Endothelial cell of umbilical vein (primary cell): ENCODE measurements around the gene ACVR2B. TPM values are rescaled to one million over a fixed set of nuclear protein-coding genes. Genes with fewer than 3 reads are reported as not detected.

ENCODE experiments used
- BruUV-seq: library from RNA; stranded (reverse); fragments of 400-500 nt; replicated peaks from 2 replicates; lab custom pipeline; 2021; lab: Mats Ljungman, UMichigan
- CTCF ChIA-PET: fragments of 300-600, 350-600 bp; sonication (Branson Sonifier 250); formaldehyde crosslinking; loops from one replicate; lab custom pipeline; 2021; ENCODE audit warnings: antibody characterized with exemption, inconsistent platforms; lab: Charles Lee
- POLR2A ChIA-PET: fragments of 300-600, 350-600 bp; sonication (Branson Sonifier 250); formaldehyde crosslinking; loops from one replicate; lab custom pipeline; 2021; ENCODE audit warnings: antibody characterized with exemption, inconsistent platforms; lab: Charles Lee
- DNase-seq: peaks from one replicate; pipeline ENCODE4 v3.0.0-alpha.2; 2011; ENCODE audit warnings: low read depth, low spot score
- FAIRE-seq: peaks from 2 replicates; lab custom pipeline; 2011; peaks lifted over from hg19 to GRCh38; lab: Jason Lieb, UNC
- H2AFZ ChIP-seq: 2 replicates; pipeline ENCODE4 v1.6.0; 2012; ENCODE audit warnings: low read depth, low read length, control low read depth, inconsistent platforms
- H3K27ac ChIP-seq: 2 replicates; pipeline ENCODE4 v1.5.1; 2011; ENCODE audit warnings: low read depth, mild to moderate bottlenecking, control low read depth, low read length, moderate library complexity; ENCODE audit not compliant: insufficient read depth
- H3K27me3 ChIP-seq, 2 experiments: 2 replicates each; pipeline versions ENCODE4 v1.6.0 to v1.6.1; 2011; ENCODE audit warnings: low read length in 2 of 2, mixed read lengths in 1 of 2; ENCODE audit not compliant: control insufficient read depth in 2 of 2, insufficient read depth in 2 of 2
- H3K36me3 ChIP-seq, 2 experiments: 2 replicates in 1 of 2; 3 replicates in 1 of 2; pipeline ENCODE4 v1.5.1; 2011; ENCODE audit warnings: low read length in 2 of 2, mild to moderate bottlenecking in 1 of 2, moderate library complexity in 1 of 2; ENCODE audit not compliant: control insufficient read depth in 2 of 2, insufficient read depth in 2 of 2; ENCODE audit errors: extremely low read depth in 1 of 2
- H3K4me1 ChIP-seq: 3 replicates; pipeline ENCODE4 v1.5.1; 2011; ENCODE audit warnings: mild to moderate bottlenecking, low read length; ENCODE audit not compliant: control insufficient read depth, insufficient read depth; ENCODE audit errors: extremely low read depth
- H3K4me2 ChIP-seq: 2 replicates; pipeline ENCODE4 v1.6.1; 2011; ENCODE audit warnings: low read length, control low read depth, mixed read lengths; ENCODE audit not compliant: insufficient read depth
- H3K4me3 ChIP-seq, 3 experiments: fragments of 200-600 bp in 1 of 3; sonication (generic), shearing (Covaris generic) in 1 of 3; replicated peaks in 1 of 3; 2 replicates each; pipeline ENCODE4 v1.5.1; 2011 to 2016; ENCODE audit warnings: control low read depth in 3 of 3, low read length in 3 of 3, mild to moderate bottlenecking in 2 of 3, inconsistent platforms in 1 of 3, low read depth in 1 of 3, moderate library complexity in 1 of 3; ENCODE audit not compliant: insufficient read depth in 1 of 3
- H3K79me2 ChIP-seq: 2 replicates; pipeline ENCODE4 v1.6.0; 2012; ENCODE audit warnings: low read length, inconsistent platforms; ENCODE audit not compliant: control insufficient read depth, insufficient read depth
- H3K9ac ChIP-seq: replicated peaks from 2 replicates; pipeline ENCODE3; 2011; ENCODE audit warnings: low read length, control low read depth; ENCODE audit not compliant: insufficient read depth; ENCODE audit errors: extremely low read depth
- H3K9me1 ChIP-seq: replicated peaks from 3 replicates; pipeline ENCODE4 v1.6.0; 2011; ENCODE audit warnings: mild to moderate bottlenecking, low read length; ENCODE audit not compliant: control insufficient read depth, insufficient read depth; ENCODE audit errors: extremely low read depth
- H3K9me3 ChIP-seq: replicated peaks from 2 replicates; pipeline ENCODE4 v1.5.1; 2012; ENCODE audit warnings: low read length, inconsistent platforms; ENCODE audit not compliant: control insufficient read depth, insufficient read depth
- H4K20me1 ChIP-seq: replicated peaks from 2 replicates; pipeline ENCODE3; 2011; ENCODE audit warnings: mild to moderate bottlenecking, low read length; ENCODE audit not compliant: control insufficient read depth, insufficient read depth; ENCODE audit errors: extremely low read depth
- EZH2 ChIP-seq: IDR thresholded peaks from 2 replicates; pipeline ENCODE4 v1.6.1; 2012; ENCODE audit warnings: borderline replicate concordance, low read depth, mild to moderate bottlenecking, moderate library complexity, low read length, inconsistent platforms; ENCODE audit not compliant: severe bottlenecking
- FOS ChIP-seq: IDR thresholded peaks from 2 replicates; pipeline ENCODE4 v1.6.1; 2011; ENCODE audit warnings: mild to moderate bottlenecking, low read length, moderate library complexity, borderline replicate concordance; ENCODE audit not compliant: insufficient read depth
- GATA2 ChIP-seq: IDR thresholded peaks from 2 replicates; pipeline ENCODE4 v1.7.0; 2011; ENCODE audit warnings: low read depth, mild to moderate bottlenecking, moderate library complexity, mixed read lengths, low read length; ENCODE audit not compliant: insufficient read length, insufficient read depth
- JUN ChIP-seq: IDR thresholded peaks from 2 replicates; pipeline ENCODE4 v1.6.1; 2011; ENCODE audit warnings: borderline replicate concordance, low read depth; ENCODE audit not compliant: insufficient read length, insufficient read depth
- MYC ChIP-seq: IDR thresholded peaks from one replicate; pipeline ENCODE4 v1.6.1; 2011; ENCODE audit warnings: mild to moderate bottlenecking, low read depth, low read length
- POLR2A ChIP-seq: IDR thresholded peaks from 2 replicates; pipeline ENCODE4 v1.6.1; 2012; ENCODE audit warnings: low read depth, mild to moderate bottlenecking, control low read depth, low read length
- POLR2AphosphoS5 ChIP-seq: IDR thresholded peaks from 2 replicates; pipeline ENCODE4 v1.6.1; 2012; ENCODE audit warnings: low read depth, mild to moderate bottlenecking, control low read depth, low read length, moderate library complexity; ENCODE audit not compliant: insufficient read depth
- dilution Hi-C: fragments of 300-500 bp; cut with MboI; formaldehyde crosslinking; loops from one replicate; pipeline ENCODE4 v1.15.0; 2019; ENCODE audit warnings: low sequenced_read_pairs; ENCODE audit not compliant: extremely low pct_ligation_motif_present
- intact Hi-C: fragments of 100-400 bp; cut with micrococcal nuclease; formaldehyde crosslinking; loops from one replicate; pipeline ENCODE4 v1.10.0; 2022
- polyA plus RNA-seq, 4 experiments: library from polyadenylated mRNA; depleted of rRNA in 3 of 4; stranded (reverse) in 3 of 4; unstranded in 1 of 4; fragments of >200 nt; gene quantifications; 2 replicates each; pipeline versions ENCODE4 v1.2.1 to v1.2.3, GENCODE V29; 2011 to 2012; ENCODE audit warnings: missing spikeins in 1 of 4
- total RNA-seq: library from RNA; stranded (reverse); gene quantifications from 2 replicates; pipeline ENCODE4 v1.2.3, GENCODE V29; 2021
- TF ChIP-seq, protein P1 (sequence below), 2 donors: IDR thresholded peaks; 1 replicate in 1 of 2; 2 replicates in 1 of 2; pipeline ENCODE4 v1.5.1; 2011; ENCODE audit warnings: low read length in 2 of 2, mild to moderate bottlenecking in 2 of 2, moderate library complexity in 2 of 2, control low read depth in 1 of 2, inconsistent platforms in 1 of 2, low read depth in 1 of 2; ENCODE audit not compliant: insufficient read depth in 1 of 2; ENCODE audit errors: extremely low read depth in 1 of 2
- TF ChIP-seq, protein P2 (sequence below): IDR thresholded peaks from 2 replicates; pipeline ENCODE4 v1.6.1; 2011; ENCODE audit not compliant: insufficient read depth, insufficient read length

The ACVR2B gene
- total and polyA plus RNA-seq, 2 donors (not counting 3 experiments of a cell fraction or from before 2014, with no cell fraction given) = 2.0 to 4.9 TPM

DNA sequence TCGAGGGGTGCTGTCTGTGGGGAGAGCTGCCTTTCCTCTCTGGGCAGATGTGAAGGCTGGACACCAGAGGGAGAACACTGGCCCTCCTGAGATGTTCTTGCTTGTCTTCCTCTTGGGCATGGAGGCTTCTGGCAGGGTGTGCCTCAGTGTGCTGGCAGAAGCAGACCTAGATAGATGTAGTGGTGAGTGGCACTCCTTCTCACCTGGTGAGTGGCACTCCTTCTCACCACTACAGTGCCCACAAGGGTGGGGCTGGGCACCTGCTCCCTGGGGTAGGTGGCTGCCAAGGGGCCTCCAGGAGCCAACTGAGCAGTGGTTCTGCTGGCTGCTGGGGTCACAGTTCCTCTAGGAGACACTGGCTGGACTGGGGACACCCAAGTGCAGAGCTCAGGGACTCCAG, 18.7 kb downstream of the ACVR2B start:
- DNase-seq (no peak), FAIRE-seq (no peak)
- Histone ChIP-seq H3K4me2 (no peak overlapping the region), H2AFZ (no peak overlapping the region), H3K4me1 (no peaks in the 10 kb centered on the region), H3K79me2 (no peaks in the 10 kb centered on the region), H3K9ac (no peak overlapping the region), H4K20me1 (no peaks in the 10 kb centered on the region), H3K27ac (no peak overlapping the region), H3K4me3 (no peak overlapping the region), H3K27me3 (no peaks in the 10 kb centered on the region), H3K36me3 (no peaks in the 10 kb centered on the region), H3K9me3 (no peaks in the 10 kb centered on the region), H3K9me1 (no peaks in the 10 kb centered on the region)
- intact Hi-C loops = no loop called here
- CTCF ChIA-PET = interaction anchor here (1.8 kb wide), 1 partner anchor 126 kb away, joined by 8 read pairs; the partner anchor contains the start of gene XYLB
- POLR2A ChIA-PET = no interaction called here
- dilution Hi-C loops = no loop called here
- no TSS peak for BruUV-seq
- no peak for TF ChIP-seq POLR2AphosphoS5
- no peak for TF ChIP-seq MYC
- TF ChIP-seq EZH2 = no peak
- no peak for TF ChIP-seq GATA2
- TF ChIP-seq FOS = no peak
- no peak for TF ChIP-seq POLR2A
- TF ChIP-seq, protein P1, sequence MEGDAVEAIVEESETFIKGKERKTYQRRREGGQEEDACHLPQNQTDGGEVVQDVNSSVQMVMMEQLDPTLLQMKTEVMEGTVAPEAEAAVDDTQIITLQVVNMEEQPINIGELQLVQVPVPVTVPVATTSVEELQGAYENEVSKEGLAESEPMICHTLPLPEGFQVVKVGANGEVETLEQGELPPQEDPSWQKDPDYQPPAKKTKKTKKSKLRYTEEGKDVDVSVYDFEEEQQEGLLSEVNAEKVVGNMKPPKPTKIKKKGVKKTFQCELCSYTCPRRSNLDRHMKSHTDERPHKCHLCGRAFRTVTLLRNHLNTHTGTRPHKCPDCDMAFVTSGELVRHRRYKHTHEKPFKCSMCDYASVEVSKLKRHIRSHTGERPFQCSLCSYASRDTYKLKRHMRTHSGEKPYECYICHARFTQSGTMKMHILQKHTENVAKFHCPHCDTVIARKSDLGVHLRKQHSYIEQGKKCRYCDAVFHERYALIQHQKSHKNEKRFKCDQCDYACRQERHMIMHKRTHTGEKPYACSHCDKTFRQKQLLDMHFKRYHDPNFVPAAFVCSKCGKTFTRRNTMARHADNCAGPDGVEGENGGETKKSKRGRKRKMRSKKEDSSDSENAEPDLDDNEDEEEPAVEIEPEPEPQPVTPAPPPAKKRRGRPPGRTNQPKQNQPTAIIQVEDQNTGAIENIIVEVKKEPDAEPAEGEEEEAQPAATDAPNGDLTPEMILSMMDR (IDR thresholded peaks at IDR 0.05; ENCODE audit: extremely low read depth in 1 of 2, insufficient read depth in 1 of 2, low read depth in 1 of 2, low read length in 2 of 2) = no peak
- TF ChIP-seq, protein P2, sequence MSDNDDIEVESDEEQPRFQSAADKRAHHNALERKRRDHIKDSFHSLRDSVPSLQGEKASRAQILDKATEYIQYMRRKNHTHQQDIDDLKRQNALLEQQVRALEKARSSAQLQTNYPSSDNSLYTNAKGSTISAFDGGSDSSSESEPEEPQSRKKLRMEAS = no peak
- no peak for TF ChIP-seq JUN
